Aorta (tissue), 5 donors: Measurements from ENCODE around the gene FAM13C. TPM values are rescaled to one million over a fixed set of nuclear protein-coding genes. Genes with fewer than 3 reads are reported as not detected.

Experiments used
- ATAC-seq: fragments of 200-7000 bp; cut with Tn5 transposase; one replicate; pipeline ENCODE4 v1.9.1; 2022; ENCODE audit warnings: moderate library complexity; ENCODE audit not compliant: low FRiP score
- DNase-seq, 2 donors: peaks; one replicate each; pipeline ENCODE4 v3.0.0-alpha.2; 2020
- H3K27ac ChIP-seq, 2 donors: one replicate each; pipeline ENCODE4 v1.5.1; 2013; ENCODE audit warnings: low read length in 2 of 2, mild to moderate bottlenecking in 2 of 2, moderate library complexity in 2 of 2, control low read depth in 1 of 2, inconsistent platforms in 1 of 2, low read depth in 1 of 2
- H3K27me3 ChIP-seq, 2 donors: one replicate each; pipeline ENCODE4 v1.6.1; 2013; ENCODE audit warnings: control low read depth in 1 of 2, low read length in 1 of 2, mild to moderate bottlenecking in 1 of 2, moderate library complexity in 1 of 2; ENCODE audit not compliant: insufficient read depth in 2 of 2, control insufficient read depth in 1 of 2
- H3K36me3 ChIP-seq, 2 donors: one replicate each; pipeline ENCODE4 v1.6.1; 2013; ENCODE audit warnings: control low read depth in 1 of 2, low read length in 1 of 2, mild to moderate bottlenecking in 1 of 2; ENCODE audit not compliant: insufficient read depth in 2 of 2, control insufficient read depth in 1 of 2
- H3K4me1 ChIP-seq, 2 donors: one replicate each; pipeline ENCODE4 v1.6.1; 2013; ENCODE audit warnings: low read length in 2 of 2, control low read depth in 1 of 2, mild to moderate bottlenecking in 1 of 2, moderate library complexity in 1 of 2; ENCODE audit not compliant: insufficient read depth in 2 of 2, control insufficient read depth in 1 of 2
- H3K4me3 ChIP-seq, 2 donors: one replicate each; pipeline ENCODE4 v1.5.1; 2013; ENCODE audit warnings: low read length in 2 of 2, control low read depth in 1 of 2, mild to moderate bottlenecking in 1 of 2
- H3K9me3 ChIP-seq: one replicate; pipeline ENCODE4 v1.6.1; 2013; ENCODE audit warnings: mild to moderate bottlenecking, low read length; ENCODE audit not compliant: control insufficient read depth
- WGBS, 2 donors: extraction: QIAGEN DNeasy Blood & Tissue Kit; methylation state at CpG; one replicate each; pipeline ENCODE4 v1.1.7; 2013; 5-methylcytosine and 5-hydroxymethylcytosine counted together
- intact Hi-C, 2 donors: fragments of 100-400 bp; cut with DNase I; formaldehyde crosslinking; loops; one replicate each; pipeline versions ENCODE4 v1.14.2 to v1.15.0; 2022
- polyA plus RNA-seq, 2 donors: library from polyadenylated mRNA; stranded (reverse); fragments of 200-250 nt; gene quantifications; one replicate each; pipeline ENCODE4 v1.2.3, GENCODE V29; 2013
- total RNA-seq, 2 donors: library from RNA; stranded (reverse); fragmentation: NEBNext Ultra II Directional; extraction: Animal tissue kit (Norgen Biotek cat#: 25700); gene quantifications; one replicate each; pipeline ENCODE4 v1.2.1, GENCODE V29; 2021
- donor health status: healthy with polysubstance abuse.
- donor health status: Bipolar disorder and iron deficiency.
- donor health status: DM: no; HTN: no; CAD: no.
- donor health status: DM: no; HTN: no; CAD: no.
- donor health status: DM: yes; HTN: yes; CAD: no.

Gene FAM13C
- total and polyA plus RNA-seq, 4 donors: 7.4 to 49.7 (median 12.2) TPM

DNA sequence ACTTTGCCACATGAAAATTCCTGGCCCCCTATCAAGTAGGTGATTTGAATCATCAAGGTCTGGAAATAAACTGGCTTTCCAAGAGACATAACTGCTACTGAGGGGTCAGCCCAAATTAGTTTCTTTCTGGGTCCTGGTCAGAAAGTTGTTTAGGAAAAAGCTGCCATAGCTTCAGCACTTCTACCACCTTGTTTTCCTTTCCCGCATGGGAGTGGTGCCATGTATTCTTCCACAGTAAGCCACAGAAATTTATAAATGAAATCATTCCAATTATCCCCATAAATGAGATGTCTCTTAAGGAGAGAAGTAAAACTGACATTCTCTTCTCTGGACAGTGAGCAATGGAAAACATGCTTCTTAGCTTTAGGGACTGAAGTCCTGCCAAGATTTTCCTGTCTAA is 105.1 kb downstream of the FAM13C start:
- WGBS, 2 donors: 92 to 94% methylated on average over 1 of the region's 1 CpG
- intact Hi-C loops: no loop called here
- no peaks in the 10 kb centered on the region for H3K9me3 ChIP-seq
- no peaks in the 10 kb centered on the region for H3K27me3 ChIP-seq
- H3K4me1 ChIP-seq: no peaks in the 10 kb centered on the region
- DNase-seq (no peak), ATAC-seq (no peak)
- H3K4me3 ChIP-seq: no peak overlapping the region
- H3K36me3 ChIP-seq: peaks cover 0 to 8% of the 10 kb centered on the region in 2 donors
- H3K27ac ChIP-seq: no peak overlapping the region

GRCh38 chr10:59255463-59255862 is 106.9 kb downstream of the FAM13C start:
- WGBS, 2 donors: 95 to 96% methylated on average over 1 of the region's 1 CpG
- H3K27me3 ChIP-seq: no peaks in the 10 kb centered on the region
- no peak overlapping the region for H3K4me3 ChIP-seq
- DNase-seq: no peak
- H3K9me3 ChIP-seq: no peaks in the 10 kb centered on the region
- no peak for ATAC-seq
- H3K27ac ChIP-seq: no peak overlapping the region
- H3K4me1 ChIP-seq: no peaks in the 10 kb centered on the region
- peaks cover 0 to 8% of the 10 kb centered on the region in 2 donors for H3K36me3 ChIP-seq
- intact Hi-C loops: no loop called here

DNA sequence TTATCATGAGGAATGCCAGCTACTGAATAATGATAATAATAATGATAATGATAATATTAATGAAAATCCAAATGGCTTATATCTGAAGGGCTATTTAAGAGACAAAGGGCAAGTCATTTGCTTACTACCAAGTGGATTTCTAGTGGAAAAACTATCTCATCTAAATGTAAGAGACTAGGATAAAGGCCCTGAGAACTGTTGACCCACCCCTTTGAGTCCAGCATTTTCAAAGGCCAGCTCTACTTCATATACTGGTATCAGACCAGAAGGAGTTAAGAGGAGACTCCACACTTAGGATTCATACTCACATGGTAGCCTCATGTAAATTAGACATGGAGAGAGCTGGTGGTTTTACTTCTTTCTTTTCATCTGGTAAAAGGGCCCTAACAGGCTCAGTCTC is 109.9 kb downstream of the FAM13C start:
- H3K4me1 ChIP-seq: no peaks in the 10 kb centered on the region
- H3K9me3 ChIP-seq: no peaks in the 10 kb centered on the region
- intact Hi-C loops: no loop called here
- no peak overlapping the region for H3K27ac ChIP-seq
- no peak for DNase-seq
- no peak overlapping the region for H3K4me3 ChIP-seq
- no peaks in the 10 kb centered on the region for H3K27me3 ChIP-seq
- peaks cover 0 to 6% of the 10 kb centered on the region in 2 donors for H3K36me3 ChIP-seq
- ATAC-seq: no peak

DNA sequence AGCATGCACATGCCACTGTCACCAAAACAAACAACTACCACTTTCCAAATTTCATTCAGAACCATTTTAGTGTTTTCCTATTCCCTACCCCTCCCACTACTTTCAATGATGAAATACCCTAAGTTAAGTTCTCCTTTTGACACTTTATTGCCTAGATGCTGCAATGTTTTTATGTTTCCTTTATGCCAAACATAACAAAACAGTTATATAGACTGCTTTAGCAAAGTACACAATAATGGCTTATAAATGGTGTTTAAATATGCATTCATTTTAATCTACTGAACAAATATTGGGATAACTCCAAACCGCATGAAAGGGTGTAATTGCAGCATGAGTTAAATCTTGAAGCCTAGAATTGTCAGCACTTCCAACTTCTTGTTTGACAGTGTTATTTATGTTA is 116.7 kb downstream of the FAM13C start:
- no peaks in the 10 kb centered on the region for H3K36me3 ChIP-seq
- H3K9me3 ChIP-seq: no peaks in the 10 kb centered on the region
- intact Hi-C loops: loop anchor here in 1 of 2 donors (10.0 kb wide), 1 partner anchor 219 kb away; no protein-coding TSS in a partner anchor
- H3K4me1 ChIP-seq: no peaks in the 10 kb centered on the region
- ATAC-seq (no peak), DNase-seq (no peak)
- no peak overlapping the region for H3K4me3 ChIP-seq
- WGBS, 2 donors: 74 to 80% methylated on average over 1 of the region's 1 CpG
- H3K27me3 ChIP-seq: no peaks in the 10 kb centered on the region
- H3K27ac ChIP-seq: no peak overlapping the region

DNA sequence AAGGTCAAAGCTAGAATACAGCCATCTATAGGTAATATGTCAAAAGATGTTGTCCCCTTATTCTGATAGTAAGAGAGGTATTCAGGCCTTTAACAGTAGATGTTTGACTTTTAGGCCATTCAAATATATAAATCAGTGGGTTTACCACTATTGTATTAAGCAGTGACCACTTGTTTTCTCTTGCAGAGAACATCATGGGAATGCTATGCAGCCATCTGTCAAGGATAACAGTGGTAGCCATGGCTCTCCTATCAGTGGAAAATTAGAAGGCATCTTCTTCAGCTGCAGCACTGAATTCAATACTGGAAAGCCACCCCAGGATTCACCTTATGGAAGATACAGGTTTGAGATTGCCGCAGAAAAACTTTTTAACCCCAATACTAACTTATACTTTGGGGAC is 117.5 kb downstream of the FAM13C start:
- no peaks in the 10 kb centered on the region for H3K36me3 ChIP-seq
- no peaks in the 10 kb centered on the region for H3K27me3 ChIP-seq
- H3K4me3 ChIP-seq: no peak overlapping the region
- no peaks in the 10 kb centered on the region for H3K4me1 ChIP-seq
- H3K9me3 ChIP-seq: no peaks in the 10 kb centered on the region
- no peak overlapping the region for H3K27ac ChIP-seq
- intact Hi-C loops: loop anchor here (5.0 to 10.0 kb wide), 4 partner anchors 117 to 337 kb away; partner anchors contain the start of gene FAM13C (in 1 of the 2)
- no peak for DNase-seq
- no peak for ATAC-seq
- 94 to 95% methylated on average over 1 of the region's 1 CpG for WGBS, 2 donors

GRCh38 chr10:59243611-59244195 is 118.6 kb downstream of the FAM13C start:
- no peaks in the 10 kb centered on the region for H3K9me3 ChIP-seq
- no peaks in the 10 kb centered on the region for H3K4me1 ChIP-seq
- DNase-seq: no peak
- H3K36me3 ChIP-seq: no peaks in the 10 kb centered on the region
- ATAC-seq: no peak
- H3K27me3 ChIP-seq: no peaks in the 10 kb centered on the region
- intact Hi-C loops: loop anchor here (5.0 to 10.0 kb wide), 4 partner anchors 119 to 339 kb away; partner anchors contain the start of gene FAM13C (in 1 of the 2)
- no peak overlapping the region for H3K4me3 ChIP-seq
- 93 to 97% methylated on average over 2 of the region's 2 CpGs for WGBS, 2 donors
- H3K27ac ChIP-seq: no peak overlapping the region

GRCh38 chr10:59242991-59243390 is 119.4 kb downstream of the FAM13C start:
- Histone ChIP-seq H3K36me3 (no peaks in the 10 kb centered on the region), H3K27ac (no peak overlapping the region), H3K9me3 (no peaks in the 10 kb centered on the region), H3K4me3 (no peak overlapping the region), H3K4me1 (no peaks in the 10 kb centered on the region), H3K27me3 (no peaks in the 10 kb centered on the region)
- ATAC-seq (no peak), DNase-seq (no peak)
- intact Hi-C loops: loop anchor here (5.0 to 10.0 kb wide), 4 partner anchors 119 to 339 kb away; partner anchors contain the start of gene FAM13C (in 1 of the 2)
- WGBS, 2 donors: 95 to 98% methylated on average over 3 of the region's 3 CpGs

GRCh38 chr10:59242057-59242456 is 120.3 kb downstream of the FAM13C start:
- DNase-seq: no peak
- no peaks in the 10 kb centered on the region for H3K27me3 ChIP-seq
- no peak for ATAC-seq
- intact Hi-C loops: loop anchor here (5.0 to 10.0 kb wide), 4 partner anchors 120 to 340 kb away; partner anchors contain the start of gene FAM13C (in 1 of the 2)
- H3K36me3 ChIP-seq: no peaks in the 10 kb centered on the region
- no peaks in the 10 kb centered on the region for H3K4me1 ChIP-seq
- no peak overlapping the region for H3K27ac ChIP-seq
- 94 to 98% methylated on average over 1 of the region's 1 CpG for WGBS, 2 donors
- no peaks in the 10 kb centered on the region for H3K9me3 ChIP-seq
- no peak overlapping the region for H3K4me3 ChIP-seq

- no peak for DNase-seq
- H3K27ac ChIP-seq: no peak overlapping the region
- no peak overlapping the region for H3K4me3 ChIP-seq
- no peaks in the 10 kb centered on the region for H3K4me1 ChIP-seq
- no peaks in the 10 kb centered on the region for H3K9me3 ChIP-seq
- WGBS, 2 donors: 26 to 35% methylated on average over 2 of the region's 2 CpGs
- H3K27me3 ChIP-seq: no peaks in the 10 kb centered on the region
- intact Hi-C loops: loop anchor here (2.0 to 10.0 kb wide), 7 partner anchors 122 to 382 kb away; partner anchors contain the start of gene FAM13C (in 1 of the 2)
- no peaks in the 10 kb centered on the region for H3K36me3 ChIP-seq
- ATAC-seq: no peak
Observed at GRCh38 chr10:59240582-59241183, 121.7 kb downstream of the FAM13C start.
